Measurements from ENCODE around the gene COX5B.
"Not testable (repeated sequence)": the region's sequence is repeated elsewhere in the genome, so short reads cannot be mapped to it uniquely, and the experiment has no call there.

COX5B gene

GRCh38 chr2:97654791-97655190 lies 8.9 kb downstream of the COX5B start:
- no peak for FAIRE-seq

GRCh38 chr2:97656129-97656755 lies 10.4 kb downstream of the COX5B start:
- FAIRE-seq: no peak

GRCh38 chr2:97656905-97657587 lies 11.2 kb downstream of the COX5B start:
- FAIRE-seq: no peak

GRCh38 chr2:97657986-97658690 lies 12.3 kb downstream of the COX5B start:
- no peak for FAIRE-seq

GRCh38 chr2:97658691-97659157 lies 12.9 kb downstream of the COX5B start:
- FAIRE-seq: no peak

- FAIRE-seq: no peak
Measured at GRCh38 chr2:97659256-97660043, 13.6 kb downstream of the COX5B start.

GRCh38 chr2:97660044-97660774 lies 14.3 kb downstream of the COX5B start:
- FAIRE-seq: no peak

- FAIRE-seq: no peak
Measured at GRCh38 chr2:97660775-97661389, 15.0 kb downstream of the COX5B start.

- no peak for FAIRE-seq
Measured at GRCh38 chr2:97661927-97662326, 16.1 kb downstream of the COX5B start.

GRCh38 chr2:97662386-97662894 lies 16.6 kb downstream of the COX5B start:
- no peak for FAIRE-seq

- no peak for FAIRE-seq
Measured at GRCh38 chr2:97662895-97663625, 17.2 kb downstream of the COX5B start.

- FAIRE-seq: no peak
Measured at GRCh38 chr2:97663626-97663961, 17.7 kb downstream of the COX5B start.

- FAIRE-seq: no peak
Measured at GRCh38 chr2:97663962-97664635, 18.2 kb downstream of the COX5B start, which contains the start of gene ACTR1B. ACTR1B (minus strand) TSS chr2:97664044; CDS start chr2:97663890, 154 bp downstream.

GRCh38 chr2:97664636-97664970 lies 18.7 kb downstream of the COX5B start:
- FAIRE-seq: no peak

GRCh38 chr2:97669448-97669847 lies 23.6 kb downstream of the COX5B start, which contains the start of gene C2orf92:
C2orf92 (plus strand) TSS chr2:97669713; CDS start chr2:97669789, 76 bp downstream.
- no peak for FAIRE-seq

- no peak for FAIRE-seq
Measured at GRCh38 chr2:97670471-97670870, 24.6 kb downstream of the COX5B start.

GRCh38 chr2:97671526-97671925 lies 25.7 kb downstream of the COX5B start:
- no peak for FAIRE-seq

- not testable (repeated sequence) for FAIRE-seq
Measured at GRCh38 chr2:97672606-97673140, 26.8 kb downstream of the COX5B start.

GRCh38 chr2:97673182-97673914 lies 27.5 kb downstream of the COX5B start:
- FAIRE-seq: no peak

Data from colon (tissue), 2 donors.